GM21723 (cell line): ENCODE data around the gene ARL4C.
A peak's percentile ranks its signal among the peaks of the same experiment; 100 is the strongest.

Source experiments
- ATAC-seq: cut with Tn5 transposase; IDR thresholded peaks from one replicate; pipeline ENCODE4 v1.9.1; 2021; ENCODE audit warnings: mild to moderate bottlenecking, moderate library complexity; ENCODE audit not compliant: unreplicated experiment

ARL4C gene

GRCh38 chr2:234448506-234449184, 48.2 kb downstream of the ARL4C start:
- ATAC-seq = no peak

- ATAC-seq = no peak
Observed at GRCh38 chr2:234447963-234448362, 48.9 kb downstream of the ARL4C start.

- ATAC-seq = no peak
Observed at GRCh38 chr2:234447189-234447588, 49.7 kb downstream of the ARL4C start.

GRCh38 chr2:234446404-234447076, 50.3 kb downstream of the ARL4C start:
- peak; percentile 97 for ATAC-seq

GRCh38 chr2:234444893-234445292, 52.0 kb downstream of the ARL4C start:
- no peak for ATAC-seq

GRCh38 chr2:234444242-234444730, 52.6 kb downstream of the ARL4C start:
- no peak for ATAC-seq
